Loucy (cell line): ENCODE measurements around the gene BOC.
A peak's percentile ranks its signal among the peaks of the same experiment; 100 is the strongest.

Experiments
- H2AFZ ChIP-seq: fragments of 200-600 bp; sonication (generic); 2 replicates; pipeline ENCODE4 v1.6.0; 2016; ENCODE audit warnings: antibody characterized with exemption, mild to moderate bottlenecking, low read length, moderate library complexity
- H3F3A ChIP-seq: fragments of 200-600 bp; 2 replicates; pipeline ENCODE4 v1.6.0; 2016; ENCODE audit warnings: antibody characterized with exemption, low read depth, mild to moderate bottlenecking
- H3K27me3 ChIP-seq: fragments of 200-600 bp; sonication (generic); 2 replicates; pipeline ENCODE4 v1.6.1; 2014; ENCODE audit warnings: low read length, mild to moderate bottlenecking; ENCODE audit not compliant: insufficient read depth, poor library complexity, severe bottlenecking
- H3K36me3 ChIP-seq: fragments of 200-600 bp; sonication (generic); 2 replicates; pipeline ENCODE4 v1.6.1; 2016; ENCODE audit warnings: low read length; ENCODE audit not compliant: insufficient read depth
- H3K4me1 ChIP-seq: fragments of 200-600 bp; sonication (generic); 2 replicates; pipeline ENCODE4 v1.5.1; 2014; ENCODE audit warnings: low read length, mild to moderate bottlenecking; ENCODE audit not compliant: insufficient read depth, poor library complexity, severe bottlenecking
- H3K4me2 ChIP-seq: fragments of 200-600 bp; sonication (generic); 2 replicates; pipeline ENCODE4 v1.6.0; 2014; ENCODE audit warnings: antibody characterized with exemption, low read length, low read depth, mild to moderate bottlenecking; ENCODE audit not compliant: poor library complexity, severe bottlenecking
- H3K4me3 ChIP-seq: fragments of 200-600 bp; sonication (generic); 2 replicates; pipeline ENCODE4 v1.5.1; 2014; ENCODE audit warnings: low read length, mild to moderate bottlenecking, mixed read lengths; ENCODE audit not compliant: poor library complexity, severe bottlenecking
- H3K79me2 ChIP-seq: fragments of 200-600 bp; sonication (generic); 2 replicates; pipeline ENCODE4 v1.6.1; 2014; ENCODE audit warnings: low read length; ENCODE audit not compliant: insufficient read depth
- H3K9ac ChIP-seq: fragments of 200-600 bp; sonication (generic); 2 replicates; pipeline ENCODE4 v1.6.0; 2014; ENCODE audit warnings: mild to moderate bottlenecking, low read depth, low read length, moderate library complexity; ENCODE audit not compliant: poor library complexity, severe bottlenecking
- H3K9me2 ChIP-seq: fragments of 200-600 bp; sonication (generic); replicated peaks from 2 replicates; pipeline ENCODE4 v1.6.1; 2016; ENCODE audit warnings: low read depth, low read length, mixed read lengths
- H3K9me3 ChIP-seq: fragments of 200-600 bp; sonication (generic); 2 replicates; pipeline ENCODE4 v1.6.1; 2014; ENCODE audit warnings: mild to moderate bottlenecking, antibody characterized with exemption, low read length, low read depth; ENCODE audit not compliant: insufficient read depth
- H4K20me1 ChIP-seq: fragments of 200-600 bp; sonication (generic); 2 replicates; pipeline ENCODE4 v1.6.0; 2014; ENCODE audit warnings: antibody characterized with exemption, low read length, mild to moderate bottlenecking; ENCODE audit not compliant: insufficient read depth, poor library complexity, severe bottlenecking
- CTCF ChIP-seq: fragments of 200-600 bp; sonication (generic); conservative IDR thresholded peaks from 2 replicates; pipeline ENCODE4 v1.5.1; 2014; ENCODE audit warnings: mild to moderate bottlenecking, antibody characterized with exemption, low read length
- EZH2phosphoT487 ChIP-seq: fragments of 200-600 bp; IDR thresholded peaks from 2 replicates; pipeline ENCODE4 v1.6.1; 2018; ENCODE audit warnings: antibody characterized with exemption, mild to moderate bottlenecking, moderate library complexity, borderline replicate concordance

Gene BOC

GRCh38 chr3:113218681-113219045 lies 7.3 kb downstream of the BOC start:
- Histone ChIP-seq H3K27me3 (peaks cover 6% of the 10 kb centered on the region), H3F3A (no peaks in the 10 kb centered on the region), H3K4me1 (no peaks in the 10 kb centered on the region), H3K79me2 (no peaks in the 10 kb centered on the region), H2AFZ (no peak overlapping the region), H3K9me3 (no peaks in the 10 kb centered on the region), H4K20me1 (no peaks in the 10 kb centered on the region), H3K9me2 (no peaks in the 10 kb centered on the region), H3K36me3 (no peaks in the 10 kb centered on the region), H3K9ac (no peak overlapping the region), H3K4me3 (no peak overlapping the region), H3K4me2 (no peak overlapping the region)
- TF ChIP-seq EZH2phosphoT487 = no peak
- TF ChIP-seq CTCF = no peak

- Histone ChIP-seq H3K9ac (no peak overlapping the region), H3K4me1 (no peaks in the 10 kb centered on the region), H3F3A (no peaks in the 10 kb centered on the region), H3K36me3 (no peaks in the 10 kb centered on the region), H3K4me2 (no peak overlapping the region), H3K79me2 (no peaks in the 10 kb centered on the region), H3K9me3 (no peaks in the 10 kb centered on the region), H2AFZ (peak overlapping the region; percentile 55; the same call in 1 of the 2 replicates), H3K4me3 (no peak overlapping the region), H3K27me3 (no peaks in the 10 kb centered on the region), H3K9me2 (no peaks in the 10 kb centered on the region), H4K20me1 (no peaks in the 10 kb centered on the region)
- TF ChIP-seq CTCF = no peak
- no peak for TF ChIP-seq EZH2phosphoT487
Observed at GRCh38 chr3:113219605-113220300, 8.4 kb downstream of the BOC start.

GRCh38 chr3:113220721-113221120 lies 9.4 kb downstream of the BOC start:
- H3K9ac ChIP-seq = no peak overlapping the region
- no peaks in the 10 kb centered on the region for H3K36me3 ChIP-seq
- no peaks in the 10 kb centered on the region for H3K4me1 ChIP-seq
- H2AFZ ChIP-seq = no peak overlapping the region
- no peak for TF ChIP-seq CTCF
- TF ChIP-seq EZH2phosphoT487 = no peak
- no peak overlapping the region for H3K4me2 ChIP-seq
- no peak overlapping the region for H3K4me3 ChIP-seq
- H3K9me2 ChIP-seq = no peaks in the 10 kb centered on the region
- H3K79me2 ChIP-seq = no peaks in the 10 kb centered on the region
- H3K27me3 ChIP-seq = no peaks in the 10 kb centered on the region
- no peaks in the 10 kb centered on the region for H3F3A ChIP-seq
- no peaks in the 10 kb centered on the region for H3K9me3 ChIP-seq
- H4K20me1 ChIP-seq = no peaks in the 10 kb centered on the region
